Natural killer cell (primary cell): ENCODE data around the gene GALR2. TPM values are rescaled to one million over a fixed set of nuclear protein-coding genes. Genes with fewer than 3 reads are reported as not detected.

Experiments
- ATAC-seq, 3 donors: fragments of 150-1000 bp in 2 of 3; fragments of 200-7000 bp in 1 of 3; cut with Tn5 transposase; 1 replicate in 1 of 3; 2 replicates in 2 of 3; pipeline ENCODE4 v1.10.0; 2021; ENCODE audit warnings: mild to moderate bottlenecking in 2 of 3, moderate library complexity in 2 of 3
- DNase-seq, 2 donors: peaks; one replicate each; pipeline versions ENCODE4 v3.0.0 to v3.0.0-alpha.2; 2013 to 2021; ENCODE audit warnings: mixed read lengths in 1 of 2
- H3K27ac ChIP-seq: one replicate; pipeline ENCODE4 v1.5.1; 2013; ENCODE audit warnings: mild to moderate bottlenecking, low read length
- H3K27me3 ChIP-seq: one replicate; pipeline ENCODE4 v1.6.1; 2013; ENCODE audit warnings: low read length; ENCODE audit not compliant: control insufficient read depth, insufficient read depth
- H3K36me3 ChIP-seq: one replicate; pipeline ENCODE4 v1.6.1; 2013; ENCODE audit warnings: low read length; ENCODE audit not compliant: control insufficient read depth, insufficient read depth
- H3K4me1 ChIP-seq: one replicate; pipeline ENCODE4 v1.6.1; 2013; ENCODE audit warnings: low read length; ENCODE audit not compliant: control insufficient read depth, insufficient read depth
- H3K4me3 ChIP-seq: one replicate; pipeline ENCODE4 v1.5.1; 2013; ENCODE audit warnings: low read length
- H3K9me3 ChIP-seq: one replicate; pipeline ENCODE4 v1.6.1; 2013; ENCODE audit warnings: low read length; ENCODE audit not compliant: control insufficient read depth, insufficient read depth
- H3K27ac Mint-ChIP-seq, 2 donors: one replicate each; pipeline ENCODE4 v1.8.0; 2022; ENCODE audit warnings: mild to moderate bottlenecking in 2 of 2, mixed read lengths in 2 of 2, moderate library complexity in 1 of 2
- H3K27me3 Mint-ChIP-seq, 2 donors: one replicate each; pipeline ENCODE4 v1.8.0; 2022; ENCODE audit warnings: low read depth in 2 of 2, mixed read lengths in 2 of 2
- H3K36me3 Mint-ChIP-seq: one replicate; pipeline ENCODE4 v1.8.0; 2022; ENCODE audit warnings: mixed read lengths
- H3K4me1 Mint-ChIP-seq, 2 donors: one replicate each; pipeline ENCODE4 v1.8.0; 2022; ENCODE audit warnings: mixed read lengths in 2 of 2
- H3K4me3 Mint-ChIP-seq: one replicate; pipeline ENCODE4 v1.8.0; 2022; ENCODE audit warnings: mild to moderate bottlenecking, moderate library complexity, mixed read lengths
- H3K9me3 Mint-ChIP-seq, 2 donors: one replicate each; pipeline ENCODE4 v1.8.0; 2022; ENCODE audit warnings: mixed read lengths in 2 of 2
- CTCF ChIP-seq: fragments of 200-600 bp; IDR thresholded peaks from one replicate; pipeline ENCODE4 v1.8.0; 2022; ENCODE audit warnings: antibody characterized with exemption
- WGBS: methylation state at CpG from one replicate; pipeline ENCODE4 v1.1.7; 2013; ENCODE audit warnings: missing lambda C conversion rate; ENCODE audit not compliant: insufficient coverage; 5-methylcytosine and 5-hydroxymethylcytosine counted together
- intact Hi-C: fragments of 100-400 bp; cut with micrococcal nuclease; formaldehyde crosslinking; loops from one replicate; pipeline ENCODE4 v1.14.2; 2022
- total RNA-seq, 4 donors: library from RNA; stranded (reverse); fragments of 120-200 nt in 1 of 4; gene quantifications; one replicate each; pipeline versions ENCODE4 v1.2.3 to v1.2.4, GENCODE V29; 2013 to 2022

GALR2 gene
- total RNA-seq, 3 donors from 2014 or later (not counting 1 experiment from before 2014, with no cell fraction given), result 0.27 to 0.53 TPM; not detected in 1

GRCh38 chr17:76046064-76046463 is 28.5 kb upstream of the GALR2 start:
- no peak for DNase-seq
- H3K27ac ChIP-seq, result no peak overlapping the region
- WGBS, result 94% methylated on average over 8 of the region's 8 CpGs
- H3K27me3 ChIP-seq, result no peaks in the 10 kb centered on the region
- Mint-ChIP-seq H3K27me3 (no peaks in the 10 kb centered on the region), H3K4me3 (no peak overlapping the region), H3K36me3 (peaks cover 38% of the 10 kb centered on the region), H3K27ac (no peak overlapping the region), H3K4me1 (peaks cover 0 to 11% of the 10 kb centered on the region in 2 donors), H3K9me3 (no peaks in the 10 kb centered on the region)
- ATAC-seq, result no peak
- peaks cover 94% of the 10 kb centered on the region for H3K36me3 ChIP-seq
- H3K4me1 ChIP-seq, result no peaks in the 10 kb centered on the region
- intact Hi-C loops, result no loop called here
- no peak overlapping the region for H3K4me3 ChIP-seq
- H3K9me3 ChIP-seq, result no peaks in the 10 kb centered on the region
- no peak for TF ChIP-seq CTCF

- Mint-ChIP-seq H3K27me3 (no peaks in the 10 kb centered on the region), H3K9me3 (no peaks in the 10 kb centered on the region), H3K4me3 (no peak overlapping the region), H3K4me1 (peaks cover 0 to 15% of the 10 kb centered on the region in 2 donors), H3K27ac (peak overlapping the region in 1 of 2 donors; percentile 25), H3K36me3 (peaks cover 38% of the 10 kb centered on the region)
- H3K4me3 ChIP-seq, result no peak overlapping the region
- ATAC-seq, result no peak
- TF ChIP-seq CTCF, result no peak
- no peaks in the 10 kb centered on the region for H3K4me1 ChIP-seq
- H3K9me3 ChIP-seq, result no peaks in the 10 kb centered on the region
- H3K27me3 ChIP-seq, result no peaks in the 10 kb centered on the region
- 82% methylated on average over 9 of the region's 9 CpGs for WGBS
- intact Hi-C loops, result no loop called here
- H3K27ac ChIP-seq, result no peak overlapping the region
- no peak for DNase-seq
- peaks cover 86% of the 10 kb centered on the region for H3K36me3 ChIP-seq
These were observed 26.5 kb upstream of the GALR2 start for GRCh38 chr17:76048025-76048605.

GRCh38 chr17:76048711-76049110 is 25.9 kb upstream of the GALR2 start:
- H3K9me3 ChIP-seq, result no peaks in the 10 kb centered on the region
- Mint-ChIP-seq H3K27me3 (no peaks in the 10 kb centered on the region), H3K4me1 (peaks cover 0 to 15% of the 10 kb centered on the region in 2 donors), H3K9me3 (no peaks in the 10 kb centered on the region), H3K4me3 (no peak overlapping the region), H3K36me3 (peaks cover 35% of the 10 kb centered on the region), H3K27ac (peak overlapping the region; percentile 33 to 56)
- WGBS, result 83% methylated on average over 9 of the region's 9 CpGs
- H3K27me3 ChIP-seq, result no peaks in the 10 kb centered on the region
- H3K4me1 ChIP-seq, result no peaks in the 10 kb centered on the region
- H3K27ac ChIP-seq, result no peak overlapping the region
- TF ChIP-seq CTCF, result no peak
- DNase-seq (peak in 1 of 2 donors; percentile 45), ATAC-seq (no peak)
- H3K4me3 ChIP-seq, result no peak overlapping the region
- intact Hi-C loops, result no loop called here
- H3K36me3 ChIP-seq, result peaks cover 86% of the 10 kb centered on the region

- Histone ChIP-seq H3K36me3 (peaks cover 86% of the 10 kb centered on the region), H3K4me3 (no peak overlapping the region), H3K27me3 (no peaks in the 10 kb centered on the region), H3K4me1 (no peaks in the 10 kb centered on the region), H3K9me3 (no peaks in the 10 kb centered on the region), H3K27ac (no peak overlapping the region)
- Mint-ChIP-seq H3K27ac (peak overlapping the region; percentile 33 to 56), H3K36me3 (peaks cover 30% of the 10 kb centered on the region), H3K4me1 (peaks cover 0 to 15% of the 10 kb centered on the region in 2 donors), H3K9me3 (no peaks in the 10 kb centered on the region), H3K4me3 (no peak overlapping the region), H3K27me3 (no peaks in the 10 kb centered on the region)
- no peak for TF ChIP-seq CTCF
- intact Hi-C loops, result no loop called here
- no peak for DNase-seq
- 97% methylated on average over 3 of the region's 3 CpGs for WGBS
- ATAC-seq, result no peak
These were observed 25.3 kb upstream of the GALR2 start for GRCh38 chr17:76049239-76049638.
